Skeletal muscle satellite cell (primary cell): ENCODE results near the gene CRB1. TPM values are rescaled to one million over a fixed set of nuclear protein-coding genes. Genes with fewer than 3 reads are reported as not detected.

Source experiments
- H3K27me3 ChIP-seq: 2 replicates; pipeline ENCODE4 v1.7.0; 2013; ENCODE audit warnings: low read length; ENCODE audit not compliant: control insufficient read depth, insufficient read depth
- H3K36me3 ChIP-seq: 2 replicates; pipeline ENCODE4 v1.7.0; 2013; ENCODE audit warnings: mild to moderate bottlenecking, control low read depth, low read length; ENCODE audit not compliant: insufficient read depth
- H3K4me1 ChIP-seq: 2 replicates; pipeline ENCODE4 v1.7.0; 2013; ENCODE audit warnings: low read length; ENCODE audit not compliant: control insufficient read depth, insufficient read depth
- H3K4me2 ChIP-seq: 2 replicates; pipeline ENCODE4 v1.7.0; 2013; ENCODE audit warnings: mild to moderate bottlenecking, low read length
- H3K4me3 ChIP-seq: 2 replicates; pipeline ENCODE4 v1.7.0; 2013; ENCODE audit warnings: low read length
- H3K9ac ChIP-seq: 2 replicates; pipeline ENCODE4 v1.7.0; 2013; ENCODE audit warnings: mild to moderate bottlenecking, low read depth, low read length, moderate library complexity
- H3K9me3 ChIP-seq: replicated peaks from 2 replicates; pipeline ENCODE4 v1.7.0; 2013; ENCODE audit warnings: mild to moderate bottlenecking, control low read depth, low read length
- total RNA-seq: library from RNA; depleted of rRNA; stranded (reverse); fragments of >200 nt; gene quantifications from 2 replicates; pipeline ENCODE4 v1.2.3, GENCODE V29; 2012; rRNA removed

CRB1 gene
- total RNA-seq, result under 0.01 and 0.25 TPM in 2 replicates

DNA sequence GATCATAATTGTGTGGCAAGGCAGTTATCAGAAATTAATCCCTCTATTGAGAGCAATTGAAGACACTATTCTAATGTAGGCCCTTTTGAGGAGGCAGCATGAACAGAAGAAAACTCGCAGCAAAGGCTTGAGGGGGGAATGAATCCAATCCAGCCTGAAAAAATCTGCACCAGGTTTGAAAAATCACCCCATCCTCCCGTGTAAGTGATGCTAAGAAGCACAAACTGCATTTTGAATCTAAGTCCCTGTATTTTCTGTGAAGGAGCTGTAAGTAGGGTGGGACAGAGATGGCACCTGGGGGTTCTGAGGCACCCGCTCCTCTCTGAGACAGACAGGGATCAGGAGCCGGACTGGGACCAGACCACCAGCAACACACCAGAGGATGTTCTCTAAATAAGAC is at the start of gene CRB1:
Gene CRB1, plus strand, starts transcription at position 241 of the 400 bp plus-strand sequence. CDS start 161 bp downstream, outside the sequence.
- Histone ChIP-seq H3K27me3 (no peaks in the 10 kb centered on the region), H3K4me3 (no peak within 1 kb of the TSS), H3K4me1 (peaks cover 3% of the 10 kb centered on the region), H3K36me3 (no peaks in the 10 kb centered on the region), H3K9ac (peak within 1 kb of the TSS; percentile 5), H3K4me2 (peak within 1 kb of the TSS; percentile 43), H3K9me3 (no peaks in the 10 kb centered on the region)

- H3K9me3 ChIP-seq, result no peaks in the 10 kb centered on the region
- no peaks in the 10 kb centered on the region for H3K27me3 ChIP-seq
- H3K9ac ChIP-seq, result no peak overlapping the region
- no peak overlapping the region for H3K4me2 ChIP-seq
- H3K4me1 ChIP-seq, result peaks cover 4% of the 10 kb centered on the region
- H3K36me3 ChIP-seq, result no peaks in the 10 kb centered on the region
- no peak overlapping the region for H3K4me3 ChIP-seq
Observed at GRCh38 chr1:197218857-197219256, 49.2 kb upstream of the CRB1 start.

DNA sequence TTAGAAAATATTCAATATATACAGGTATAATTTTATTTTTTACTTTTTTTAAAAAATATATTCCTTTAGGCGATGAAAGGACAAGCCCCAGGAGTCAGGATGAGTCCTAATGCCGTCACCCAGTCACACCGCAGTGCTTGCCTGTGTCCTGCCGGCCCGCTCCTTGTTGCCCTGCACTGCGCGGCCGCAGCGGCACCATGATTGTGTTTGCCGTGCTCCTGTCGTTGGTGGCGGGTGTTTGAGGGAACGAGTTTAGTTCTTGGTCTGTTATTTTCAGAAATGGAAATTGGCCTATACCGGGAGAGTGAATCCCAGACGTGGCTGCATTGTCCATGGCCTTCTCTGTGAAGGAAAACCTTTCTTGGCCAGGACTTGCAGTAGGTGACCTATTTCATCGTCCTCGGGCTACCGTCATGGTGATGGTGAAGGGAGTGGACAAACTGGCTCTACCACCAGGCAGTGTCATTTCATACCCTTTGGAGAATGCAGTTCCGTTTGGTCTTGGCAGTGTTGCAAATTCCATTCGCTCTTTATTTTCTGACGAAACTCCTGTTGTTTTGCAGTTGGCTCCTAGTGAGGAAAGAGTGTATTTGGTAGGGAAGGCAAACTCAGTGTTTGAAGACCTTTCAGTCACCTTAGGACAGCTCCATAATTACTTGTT is 45.9 kb upstream of the CRB1 start:
- Histone ChIP-seq H3K27me3 (no peaks in the 10 kb centered on the region), H3K36me3 (no peaks in the 10 kb centered on the region), H3K4me1 (peaks cover 4% of the 10 kb centered on the region), H3K4me3 (no peak overlapping the region), H3K9ac (no peak overlapping the region), H3K4me2 (no peak overlapping the region), H3K9me3 (no peaks in the 10 kb centered on the region)

GRCh38 chr1:197222780-197223179 is 45.3 kb upstream of the CRB1 start:
- no peak overlapping the region for H3K4me3 ChIP-seq

DNA sequence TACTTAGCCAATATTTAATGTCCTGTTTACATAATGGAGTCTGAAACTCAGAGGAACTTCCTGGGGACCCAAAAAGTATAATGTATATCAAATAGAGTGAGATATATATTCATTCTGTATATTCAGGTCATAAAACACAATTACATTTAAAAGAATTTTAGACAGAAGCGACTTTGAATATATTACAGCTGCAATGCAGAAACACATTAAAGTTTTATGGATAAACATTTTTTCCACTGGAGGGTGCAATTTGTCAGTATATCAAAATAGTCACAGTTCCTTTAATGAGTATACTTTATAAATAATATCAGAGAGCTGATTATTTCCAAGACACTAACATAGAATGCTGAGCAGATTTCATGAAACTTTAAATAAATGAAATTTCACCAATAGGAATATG is 43.9 kb upstream of the CRB1 start:
- no peaks in the 10 kb centered on the region for H3K27me3 ChIP-seq
- peaks cover 4% of the 10 kb centered on the region for H3K4me1 ChIP-seq
- no peaks in the 10 kb centered on the region for H3K9me3 ChIP-seq
- H3K4me2 ChIP-seq, result no peak overlapping the region
- no peak overlapping the region for H3K9ac ChIP-seq
- no peak overlapping the region for H3K4me3 ChIP-seq
- H3K36me3 ChIP-seq, result no peaks in the 10 kb centered on the region

More at GRCh38 chr1:197222780-197223179, 45.3 kb upstream of the CRB1 start:
- H3K27me3 ChIP-seq, result no peaks in the 10 kb centered on the region
- peaks cover 4% of the 10 kb centered on the region for H3K4me1 ChIP-seq
- H3K9me3 ChIP-seq, result no peaks in the 10 kb centered on the region
- no peak overlapping the region for H3K4me2 ChIP-seq
- no peak overlapping the region for H3K9ac ChIP-seq
- no peaks in the 10 kb centered on the region for H3K36me3 ChIP-seq

DNA sequence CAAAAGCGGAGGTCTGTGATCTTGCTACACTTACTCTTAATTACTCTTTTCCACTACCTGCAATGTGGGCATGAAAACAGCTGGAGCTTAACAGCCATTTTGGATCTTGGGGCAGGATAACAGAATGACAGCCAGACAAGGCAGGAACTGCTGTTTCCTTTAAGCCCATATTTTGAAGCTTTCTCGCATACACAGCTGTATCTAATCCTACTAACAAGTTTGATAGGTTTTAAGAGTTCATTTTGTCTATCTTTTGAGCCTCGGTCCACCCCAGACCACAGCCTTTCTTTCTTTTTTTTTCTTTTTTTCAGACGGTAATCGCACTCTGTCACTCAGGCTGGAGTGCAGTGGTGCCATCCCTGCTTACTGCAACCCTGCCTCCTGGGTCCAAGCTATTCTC is 42.4 kb upstream of the CRB1 start:
- Histone ChIP-seq H3K4me3 (no peak overlapping the region), H3K36me3 (no peaks in the 10 kb centered on the region), H3K9ac (no peak overlapping the region)

GRCh38 chr1:197234581-197234980 is 33.5 kb upstream of the CRB1 start:
- Histone ChIP-seq H3K9ac (no peak overlapping the region), H3K4me1 (no peaks in the 10 kb centered on the region), H3K4me2 (no peak overlapping the region), H3K27me3 (no peaks in the 10 kb centered on the region), H3K36me3 (no peaks in the 10 kb centered on the region), H3K4me3 (no peak overlapping the region), H3K9me3 (no peaks in the 10 kb centered on the region)

More for the DNA sequence above, 42.4 kb upstream of the CRB1 start:
- Histone ChIP-seq H3K4me2 (no peak overlapping the region), H3K4me1 (peaks cover 4% of the 10 kb centered on the region), H3K9me3 (no peaks in the 10 kb centered on the region), H3K27me3 (no peaks in the 10 kb centered on the region)

DNA sequence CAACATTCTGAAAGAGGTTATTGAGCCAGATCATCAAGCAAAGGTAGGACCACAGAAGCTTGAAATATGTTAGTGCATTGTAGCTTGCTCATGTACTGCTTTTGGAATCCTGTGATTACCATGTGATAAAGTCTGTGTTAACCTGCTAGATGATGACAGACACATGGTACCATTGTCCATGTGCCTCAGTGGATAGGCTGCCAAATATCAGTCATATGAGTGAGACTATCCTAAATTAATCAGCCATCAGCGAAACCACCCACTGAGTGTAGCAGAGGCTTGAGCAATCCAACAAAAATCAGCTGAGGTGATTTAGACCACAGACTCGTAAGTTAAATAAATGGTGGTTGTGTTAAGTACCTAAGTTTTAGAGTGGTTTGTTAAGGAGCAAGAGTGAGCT is 32.7 kb upstream of the CRB1 start:
- Histone ChIP-seq H3K4me3 (no peak overlapping the region), H3K36me3 (no peaks in the 10 kb centered on the region)

GRCh38 chr1:197247465-197247864 is 20.6 kb upstream of the CRB1 start:
- Histone ChIP-seq H3K9me3 (no peaks in the 10 kb centered on the region), H3K27me3 (no peaks in the 10 kb centered on the region), H3K4me3 (no peak overlapping the region), H3K4me1 (no peaks in the 10 kb centered on the region), H3K36me3 (no peaks in the 10 kb centered on the region), H3K9ac (no peak overlapping the region), H3K4me2 (no peak overlapping the region)

More for the DNA sequence above, 32.7 kb upstream of the CRB1 start:
- Histone ChIP-seq H3K27me3 (no peaks in the 10 kb centered on the region), H3K4me2 (no peak overlapping the region), H3K4me1 (no peaks in the 10 kb centered on the region), H3K9ac (no peak overlapping the region), H3K9me3 (no peaks in the 10 kb centered on the region)

DNA sequence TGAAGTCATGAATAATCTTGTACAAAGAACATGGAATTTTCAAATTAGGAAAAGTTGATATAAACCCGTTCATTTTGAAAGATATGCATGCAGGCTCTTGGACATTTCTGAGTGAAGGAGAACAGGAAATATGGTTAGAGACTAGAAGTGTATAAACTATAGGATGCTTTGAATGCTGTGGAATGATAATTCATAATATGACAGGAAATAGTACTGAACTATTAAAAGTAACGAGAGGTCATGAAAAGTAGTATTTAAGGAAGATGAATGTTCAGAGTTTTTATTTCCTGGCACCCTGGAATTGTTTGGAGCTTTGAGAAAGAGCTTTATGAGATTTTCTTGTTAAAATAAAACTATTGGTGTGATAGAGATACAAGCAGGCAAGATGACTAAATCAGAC is 18.7 kb upstream of the CRB1 start:
- H3K27me3 ChIP-seq, result no peaks in the 10 kb centered on the region
- no peaks in the 10 kb centered on the region for H3K36me3 ChIP-seq

DNA sequence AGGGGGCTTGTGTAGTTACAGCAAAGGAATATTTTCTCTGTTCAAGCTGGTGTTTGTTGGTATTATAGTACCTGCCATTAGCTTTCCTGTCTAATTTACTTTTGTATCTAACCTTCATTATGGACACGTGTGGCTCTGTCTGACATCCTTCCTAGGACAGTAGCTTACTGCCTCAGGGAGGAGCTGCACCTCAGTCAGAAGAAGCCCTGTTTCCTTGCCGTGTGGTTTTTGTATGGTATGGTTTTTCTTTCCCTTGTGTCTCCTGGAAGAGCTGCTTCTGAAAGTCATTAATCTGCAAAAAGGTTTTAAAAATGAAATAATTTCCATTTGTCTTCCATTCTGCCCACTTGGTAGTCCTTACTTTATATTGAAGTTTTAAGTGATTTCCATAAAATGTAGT is 17.4 kb upstream of the CRB1 start:
- Histone ChIP-seq H3K9ac (no peak overlapping the region), H3K4me1 (no peaks in the 10 kb centered on the region), H3K9me3 (no peaks in the 10 kb centered on the region), H3K4me2 (no peak overlapping the region), H3K36me3 (no peaks in the 10 kb centered on the region), H3K4me3 (no peak overlapping the region), H3K27me3 (no peaks in the 10 kb centered on the region)

More for the DNA sequence above, 18.7 kb upstream of the CRB1 start:
- Histone ChIP-seq H3K9ac (no peak overlapping the region), H3K4me1 (no peaks in the 10 kb centered on the region), H3K9me3 (no peaks in the 10 kb centered on the region), H3K4me2 (no peak overlapping the region), H3K4me3 (no peak overlapping the region)

GRCh38 chr1:197252973-197253372 is 15.1 kb upstream of the CRB1 start:
- no peaks in the 10 kb centered on the region for H3K9me3 ChIP-seq
- no peaks in the 10 kb centered on the region for H3K36me3 ChIP-seq
- H3K4me2 ChIP-seq, result no peak overlapping the region
- H3K4me3 ChIP-seq, result no peak overlapping the region
- H3K27me3 ChIP-seq, result no peaks in the 10 kb centered on the region
- no peaks in the 10 kb centered on the region for H3K4me1 ChIP-seq
- H3K9ac ChIP-seq, result no peak overlapping the region
